SK-N-SH (cell line): ENCODE data around the gene TCF12. TPM values are rescaled to one million over a fixed set of nuclear protein-coding genes. Genes with fewer than 3 reads are reported as not detected.

Source experiments
- CTCF ChIA-PET: fragments of 300-600, 350-600 bp; formaldehyde crosslinking; extraction: SDS; loops from one replicate; lab custom pipeline; 2021; lab: Yijun Ruan, JAX
- POLR2A ChIA-PET: fragments of 350-600 bp; sonication (Branson Sonifier 250); formaldehyde crosslinking; extraction: SDS; loops from one replicate; lab custom pipeline; 2020; ENCODE audit warnings: antibody characterized with exemption, inconsistent platforms; lab: Yijun Ruan, JAX
- DNase-seq: peaks from one replicate; pipeline ENCODE4 v3.0.0; 2012
- H2AFZ ChIP-seq: fragments of 200-600 bp; sonication (generic); 2 replicates; pipeline ENCODE4 v1.8.1; 2016; ENCODE audit warnings: antibody characterized with exemption, mild to moderate bottlenecking, low read depth
- H3F3A ChIP-seq: fragments of 200-600 bp; sonication (generic); replicated peaks from 2 replicates; pipeline ENCODE3; 2016; ENCODE audit warnings: antibody characterized with exemption, mild to moderate bottlenecking; ENCODE audit not compliant: insufficient read depth
- H3K27ac ChIP-seq, 2 experiments: fragments of 200-500 bp in 1 of 2; fragments of 200-600 bp in 1 of 2; sonication (Bioruptor generic) in 1 of 2; sonication (generic), shearing (Covaris generic) in 1 of 2; 2 replicates each; pipeline versions ENCODE4 v1.5.1 to v1.6.1; 2014 to 2016; ENCODE audit warnings: low read depth in 2 of 2, inconsistent platforms in 1 of 2, low read length in 1 of 2, mild to moderate bottlenecking in 1 of 2, mixed read lengths in 1 of 2
- H3K27me3 ChIP-seq: fragments of 200-600 bp; sonication (generic), shearing (Covaris generic); 2 replicates; pipeline ENCODE4 v1.6.1; 2016; ENCODE audit warnings: mixed run types; ENCODE audit not compliant: insufficient read depth
- H3K36me3 ChIP-seq, 2 experiments: fragments of 200-500 bp in 1 of 2; fragments of 200-600 bp in 1 of 2; sonication (Bioruptor generic) in 1 of 2; sonication (generic) in 1 of 2; replicated peaks in 1 of 2; 2 replicates each; pipeline versions ENCODE3 to v1.5.1; 2014 to 2016; ENCODE audit warnings: low read length in 1 of 2, mild to moderate bottlenecking in 1 of 2; ENCODE audit not compliant: insufficient read depth in 2 of 2, control insufficient read depth in 1 of 2
- H3K4me1 ChIP-seq, 2 experiments: fragments of 200-500 bp in 1 of 2; fragments of 200-600 bp in 1 of 2; sonication (Bioruptor generic) in 1 of 2; sonication (generic), shearing (Covaris generic) in 1 of 2; 2 replicates each; pipeline versions ENCODE4 v1.5.1 to v1.6.1; 2014 to 2016; ENCODE audit warnings: low read depth in 1 of 2, low read length in 1 of 2, mixed run types in 1 of 2; ENCODE audit not compliant: insufficient read depth in 2 of 2, control insufficient read depth in 1 of 2
- H3K4me2 ChIP-seq: fragments of 200-600 bp; sonication (generic), shearing (Covaris generic); 2 replicates; pipeline ENCODE4 v1.6.1; 2017; ENCODE audit warnings: mixed run types
- H3K4me3 ChIP-seq, 2 experiments: fragments of 200-500 bp in 1 of 2; fragments of 200-600 bp in 1 of 2; sonication (Bioruptor generic) in 1 of 2; sonication (generic), shearing (Covaris generic) in 1 of 2; 2 replicates each; pipeline versions ENCODE4 v1.5.1 to v1.8.1; 2014 to 2016; ENCODE audit warnings: low read depth in 2 of 2, inconsistent platforms in 1 of 2, low read length in 1 of 2, mild to moderate bottlenecking in 1 of 2, mixed read lengths in 1 of 2, moderate library complexity in 1 of 2
- H3K79me2 ChIP-seq: fragments of 200-600 bp; sonication (generic); 2 replicates; pipeline ENCODE4 v1.8.1; 2017; ENCODE audit warnings: mild to moderate bottlenecking; ENCODE audit not compliant: insufficient read depth
- H3K9ac ChIP-seq: fragments of 200-600 bp; sonication (generic); 2 replicates; pipeline ENCODE4 v1.6.1; 2017; ENCODE audit warnings: mixed run types
- H3K9me2 ChIP-seq: fragments of 200-600 bp; sonication (generic); 2 replicates; pipeline ENCODE4 v1.6.1; 2017; ENCODE audit warnings: mixed run types
- H3K9me3 ChIP-seq: fragments of 200-600 bp; sonication (generic); 2 replicates; pipeline ENCODE4 v1.6.1; 2017; ENCODE audit warnings: mixed run types, mild to moderate bottlenecking, moderate library complexity
- H4K20me1 ChIP-seq: fragments of 200-600 bp; sonication (generic); 2 replicates; pipeline ENCODE4 v1.6.1; 2017; ENCODE audit warnings: mild to moderate bottlenecking, mixed run types; ENCODE audit not compliant: insufficient read depth
- CHD2 ChIP-seq: fragments of 150-350 bp; IDR thresholded peaks from 2 replicates; pipeline ENCODE4 v1.6.1; 2018; ENCODE audit warnings: low read length; ENCODE audit not compliant: partially characterized antibody
- FOXM1 ChIP-seq: IDR thresholded peaks from 2 replicates; pipeline ENCODE4 v1.4.0; 2012; ENCODE audit warnings: low read depth, mild to moderate bottlenecking
- GATA2 ChIP-seq: sonication (generic); formaldehyde crosslinking; IDR thresholded peaks from 2 replicates; pipeline ENCODE4 v1.5.0; 2020; ENCODE audit warnings: mild to moderate bottlenecking, missing genetic modification reagents
- MEF2A ChIP-seq: IDR thresholded peaks from 2 replicates; pipeline ENCODE4 v1.4.0; 2012; ENCODE audit warnings: low read depth, borderline replicate concordance
- POLR2AphosphoS5 ChIP-seq: IDR thresholded peaks from 2 replicates; pipeline ENCODE4 v1.6.1; 2012; ENCODE audit warnings: low read depth, low read length
- RXRA ChIP-seq: IDR thresholded peaks from 2 replicates; pipeline ENCODE4 v1.4.0; 2012; ENCODE audit warnings: low read depth, mild to moderate bottlenecking, borderline replicate concordance
- TAF1 ChIP-seq: IDR thresholded peaks from 2 replicates; pipeline ENCODE4 v1.6.1; 2012; ENCODE audit warnings: low read depth, mild to moderate bottlenecking, low read length, moderate library complexity, borderline replicate concordance
- TEAD4 ChIP-seq: IDR thresholded peaks from 2 replicates; pipeline ENCODE4 v1.4.0; 2012; ENCODE audit warnings: mild to moderate bottlenecking, borderline replicate concordance; ENCODE audit not compliant: insufficient read depth
- WGBS: methylation state at CpG from one replicate; pipeline ENCODE4 v1.1.6; 2017; ENCODE audit warnings: low lambda C conversion rate; 5-methylcytosine and 5-hydroxymethylcytosine counted together
- polyA plus RNA-seq, 3 experiments: library from polyadenylated mRNA; depleted of rRNA; stranded (reverse); fragments of >200 nt; gene quantifications; 2 replicates each; pipeline ENCODE4 v1.2.3, GENCODE V29; 2012
- TF ChIP-seq, protein P1 (sequence below): fragments of 150-350 bp; IDR thresholded peaks from 2 replicates; pipeline ENCODE4 v1.6.1; 2017; ENCODE audit warnings: antibody characterized with exemption, low read length, low read depth, borderline replicate concordance
- TF ChIP-seq, protein P2 (sequence below): fragments of 200-600 bp; sonication (generic); IDR thresholded peaks from 2 replicates; pipeline ENCODE4 v1.6.1; 2017; ENCODE audit warnings: antibody characterized with exemption, mild to moderate bottlenecking, moderate library complexity
- TF ChIP-seq, protein P3 (sequence below): IDR thresholded peaks from 2 replicates; pipeline ENCODE4; 2012

Gene TCF12
- polyA plus RNA-seq, 1 of the 3 experiments (the other 2 are of a cell fraction), result 49.6 TPM

DNA sequence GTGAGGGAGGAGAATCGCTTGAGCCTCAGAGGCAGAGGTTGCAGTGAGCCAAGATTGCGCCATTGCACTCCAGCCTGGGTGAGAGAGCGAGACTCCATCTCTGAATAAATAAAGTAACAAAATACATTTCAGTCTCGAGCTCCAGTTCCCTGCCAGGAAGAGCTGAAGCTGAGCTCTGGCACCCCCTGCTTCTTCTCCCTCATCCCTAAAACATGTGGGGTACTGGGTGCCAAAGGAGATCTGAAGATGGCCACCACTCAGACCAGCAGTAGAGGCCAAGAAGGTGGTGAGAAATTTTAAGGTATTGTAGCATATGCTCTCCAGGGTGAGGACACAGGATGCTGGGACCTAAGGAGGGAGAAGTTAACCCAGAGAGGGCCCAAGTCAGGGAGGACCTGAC is 382.9 kb downstream of the TCF12 start:
- Histone ChIP-seq H3K4me2 (no peak overlapping the region), H3K9me2 (no peaks in the 10 kb centered on the region), H3K9ac (no peak overlapping the region), H3K79me2 (no peaks in the 10 kb centered on the region), H3K4me3 (no peak overlapping the region), H2AFZ (no peak overlapping the region), H3K9me3 (no peaks in the 10 kb centered on the region), H3K27me3 (no peaks in the 10 kb centered on the region)
- DNase-seq, result no peak
- CTCF ChIA-PET, result no interaction called here
- TF ChIP-seq, protein P1, sequence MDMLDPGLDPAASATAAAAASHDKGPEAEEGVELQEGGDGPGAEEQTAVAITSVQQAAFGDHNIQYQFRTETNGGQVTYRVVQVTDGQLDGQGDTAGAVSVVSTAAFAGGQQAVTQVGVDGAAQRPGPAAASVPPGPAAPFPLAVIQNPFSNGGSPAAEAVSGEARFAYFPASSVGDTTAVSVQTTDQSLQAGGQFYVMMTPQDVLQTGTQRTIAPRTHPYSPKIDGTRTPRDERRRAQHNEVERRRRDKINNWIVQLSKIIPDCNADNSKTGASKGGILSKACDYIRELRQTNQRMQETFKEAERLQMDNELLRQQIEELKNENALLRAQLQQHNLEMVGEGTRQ, result no peak
- TF ChIP-seq POLR2AphosphoS5 (no peak), TEAD4 (no peak), RXRA (no peak), FOXM1 (no peak), GATA2 (no peak), TAF1 (no peak), MEF2A (no peak)
- TF ChIP-seq, protein P2, sequence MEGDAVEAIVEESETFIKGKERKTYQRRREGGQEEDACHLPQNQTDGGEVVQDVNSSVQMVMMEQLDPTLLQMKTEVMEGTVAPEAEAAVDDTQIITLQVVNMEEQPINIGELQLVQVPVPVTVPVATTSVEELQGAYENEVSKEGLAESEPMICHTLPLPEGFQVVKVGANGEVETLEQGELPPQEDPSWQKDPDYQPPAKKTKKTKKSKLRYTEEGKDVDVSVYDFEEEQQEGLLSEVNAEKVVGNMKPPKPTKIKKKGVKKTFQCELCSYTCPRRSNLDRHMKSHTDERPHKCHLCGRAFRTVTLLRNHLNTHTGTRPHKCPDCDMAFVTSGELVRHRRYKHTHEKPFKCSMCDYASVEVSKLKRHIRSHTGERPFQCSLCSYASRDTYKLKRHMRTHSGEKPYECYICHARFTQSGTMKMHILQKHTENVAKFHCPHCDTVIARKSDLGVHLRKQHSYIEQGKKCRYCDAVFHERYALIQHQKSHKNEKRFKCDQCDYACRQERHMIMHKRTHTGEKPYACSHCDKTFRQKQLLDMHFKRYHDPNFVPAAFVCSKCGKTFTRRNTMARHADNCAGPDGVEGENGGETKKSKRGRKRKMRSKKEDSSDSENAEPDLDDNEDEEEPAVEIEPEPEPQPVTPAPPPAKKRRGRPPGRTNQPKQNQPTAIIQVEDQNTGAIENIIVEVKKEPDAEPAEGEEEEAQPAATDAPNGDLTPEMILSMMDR, result no peak
- TF ChIP-seq, all 33 proteins: peak for 0
- Histone ChIP-seq H3K4me1 (no peaks in the 10 kb centered on the region; a peak in 2 of 4 replicates), H4K20me1 (no peaks in the 10 kb centered on the region), H3F3A (no peaks in the 10 kb centered on the region), H3K27ac (no peak overlapping the region), H3K36me3 (no peaks in the 10 kb centered on the region)
- WGBS, result 95% methylated on average over 4 of the region's 4 CpGs
- POLR2A ChIA-PET, result no interaction called here

DNA sequence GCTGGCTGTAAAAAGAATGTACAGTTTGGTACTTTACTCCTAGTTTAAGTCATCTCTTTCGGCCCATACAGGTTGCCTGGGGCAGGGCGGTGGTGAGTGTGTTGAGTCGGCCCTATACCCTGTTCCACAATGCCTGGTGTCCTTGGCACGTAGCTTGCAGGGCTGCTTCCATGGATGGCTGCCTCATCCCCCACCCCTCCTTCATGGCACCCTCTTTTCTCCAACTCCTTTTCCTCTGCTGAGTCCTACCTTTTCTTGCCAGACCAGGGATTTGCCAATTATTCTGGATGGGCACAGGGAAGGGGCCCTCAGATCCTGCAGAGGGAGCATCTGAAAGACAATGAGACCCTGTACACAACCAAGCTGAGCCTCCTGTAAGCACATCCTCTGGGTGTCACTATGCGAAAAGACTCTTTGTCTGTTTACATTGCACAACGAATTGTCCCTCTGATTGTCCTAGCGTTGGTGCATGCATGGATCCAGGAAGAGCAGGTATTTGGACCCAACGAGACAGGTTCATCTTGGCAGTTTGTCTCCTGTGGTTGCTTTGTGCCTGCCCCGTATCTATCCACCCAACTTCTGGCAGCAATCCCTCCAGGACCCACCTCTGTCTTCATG is 384.3 kb downstream of the TCF12 start:
- Histone ChIP-seq H3K4me1 (peaks cover 0 to 2% of the 10 kb centered on the region in 2 experiments; a peak in 2 of 4 replicates), H3K4me2 (no peak overlapping the region), H3K9me2 (no peaks in the 10 kb centered on the region), H3K79me2 (no peaks in the 10 kb centered on the region), H3K9ac (no peak overlapping the region), H3K9me3 (no peaks in the 10 kb centered on the region), H4K20me1 (no peaks in the 10 kb centered on the region), H3K27ac (no peak overlapping the region), H3K4me3 (no peak overlapping the region), H2AFZ (no peak overlapping the region), H3K36me3 (no peaks in the 10 kb centered on the region), H3F3A (no peaks in the 10 kb centered on the region), H3K27me3 (no peaks in the 10 kb centered on the region)
- WGBS, result 83% methylated on average over 8 of the region's 9 CpGs
- no peak for DNase-seq
- TF ChIP-seq CHD2, result no peak
- TF ChIP-seq, protein P3, sequence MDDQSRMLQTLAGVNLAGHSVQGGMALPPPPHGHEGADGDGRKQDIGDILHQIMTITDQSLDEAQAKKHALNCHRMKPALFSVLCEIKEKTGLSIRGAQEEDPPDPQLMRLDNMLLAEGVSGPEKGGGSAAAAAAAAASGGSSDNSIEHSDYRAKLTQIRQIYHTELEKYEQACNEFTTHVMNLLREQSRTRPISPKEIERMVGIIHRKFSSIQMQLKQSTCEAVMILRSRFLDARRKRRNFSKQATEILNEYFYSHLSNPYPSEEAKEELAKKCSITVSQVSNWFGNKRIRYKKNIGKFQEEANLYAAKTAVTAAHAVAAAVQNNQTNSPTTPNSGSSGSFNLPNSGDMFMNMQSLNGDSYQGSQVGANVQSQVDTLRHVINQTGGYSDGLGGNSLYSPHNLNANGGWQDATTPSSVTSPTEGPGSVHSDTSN, result no peak
- no peak for TF ChIP-seq FOXM1
- CTCF ChIA-PET, result interaction anchor here (1.3 to 6.0 kb wide), 2 partner anchors 153 to 481 kb away, joined by 4 to 141 read pairs; no protein-coding TSS in a partner anchor
- POLR2A ChIA-PET, result interaction anchor here (0.6 kb wide), 1 partner anchor 25 kb away, joined by 3 read pairs; no protein-coding TSS in a partner anchor
